HG02623 (cell line): ENCODE measurements around the gene SMIM10L2A.
"Not testable (repeated sequence)": the region's sequence is repeated elsewhere in the genome, so short reads cannot be mapped to it uniquely, and the experiment has no call there.

ENCODE experiments used
- ATAC-seq: cut with Tn5 transposase; IDR thresholded peaks from one replicate; pipeline ENCODE4 v1.9.1; 2021; ENCODE audit warnings: moderate library complexity; ENCODE audit not compliant: unreplicated experiment

Gene SMIM10L2A

GRCh38 chrX:135421932-135422809 is at the start of gene SMIM10L2A:
Gene SMIM10L2A, plus strand, starts transcription at chrX:135421944. Its CDS starts 188 bp downstream, at chrX:135422132.
- peak; percentile 50 for ATAC-seq

DNA sequence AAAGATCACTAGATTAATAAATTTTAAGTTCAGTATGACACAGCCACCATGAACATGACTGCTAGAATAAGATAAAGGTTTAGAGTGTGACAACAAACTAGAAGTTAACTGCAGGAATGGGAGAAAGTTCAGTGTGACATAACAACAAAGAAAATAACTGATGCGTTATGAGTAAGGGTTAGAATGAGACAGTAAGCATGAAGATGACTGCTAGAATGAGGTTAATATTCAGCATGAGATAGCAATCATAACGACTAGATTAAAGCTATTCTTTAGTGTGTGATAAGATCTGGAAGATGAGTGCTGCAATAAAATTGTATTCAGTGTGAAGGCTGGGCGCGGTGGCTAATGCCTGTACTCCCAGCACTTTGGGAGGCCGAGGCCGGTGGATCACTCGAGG is 48.4 kb upstream of the SMIM10L2A start:
- no peak for ATAC-seq

DNA sequence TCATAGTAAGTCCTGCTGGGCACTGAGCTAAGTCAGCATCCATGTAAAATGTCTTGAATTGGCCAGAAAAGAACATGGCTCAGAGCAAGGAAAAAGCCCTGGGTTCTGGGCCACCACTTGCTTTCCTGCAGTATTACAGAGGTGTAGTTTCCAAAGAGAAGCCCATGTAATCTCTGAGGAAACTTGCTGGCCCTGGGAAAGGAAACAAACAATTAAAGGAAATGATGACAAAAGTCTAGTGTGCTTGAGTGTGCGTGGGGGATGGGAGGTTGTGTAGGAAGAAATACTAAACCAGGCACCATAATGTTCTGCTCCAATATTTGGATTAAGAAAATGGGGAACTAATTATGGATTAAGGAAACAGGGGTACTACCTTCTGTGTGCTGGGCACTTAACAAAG is 39.5 kb upstream of the SMIM10L2A start:
- ATAC-seq, result no peak

DNA sequence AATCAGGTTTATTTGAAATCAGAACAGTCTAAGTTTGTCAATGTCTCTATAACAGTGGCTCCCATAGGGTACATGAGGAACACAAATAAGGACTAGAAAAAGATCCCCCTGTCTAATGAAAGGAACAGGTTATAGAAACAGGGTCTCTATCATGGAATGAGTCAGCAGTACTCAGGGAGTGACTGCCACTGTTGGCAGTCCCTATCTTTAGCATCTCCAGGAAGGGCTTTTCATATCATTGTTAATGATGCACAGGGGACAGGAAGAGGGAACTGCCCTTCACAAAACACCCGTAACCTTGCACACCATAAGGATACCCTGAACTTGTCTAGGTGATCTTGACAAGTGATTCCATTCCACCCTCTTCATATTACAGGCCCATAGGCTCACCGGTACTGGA is 38.5 kb upstream of the SMIM10L2A start:
- ATAC-seq, result no peak

DNA sequence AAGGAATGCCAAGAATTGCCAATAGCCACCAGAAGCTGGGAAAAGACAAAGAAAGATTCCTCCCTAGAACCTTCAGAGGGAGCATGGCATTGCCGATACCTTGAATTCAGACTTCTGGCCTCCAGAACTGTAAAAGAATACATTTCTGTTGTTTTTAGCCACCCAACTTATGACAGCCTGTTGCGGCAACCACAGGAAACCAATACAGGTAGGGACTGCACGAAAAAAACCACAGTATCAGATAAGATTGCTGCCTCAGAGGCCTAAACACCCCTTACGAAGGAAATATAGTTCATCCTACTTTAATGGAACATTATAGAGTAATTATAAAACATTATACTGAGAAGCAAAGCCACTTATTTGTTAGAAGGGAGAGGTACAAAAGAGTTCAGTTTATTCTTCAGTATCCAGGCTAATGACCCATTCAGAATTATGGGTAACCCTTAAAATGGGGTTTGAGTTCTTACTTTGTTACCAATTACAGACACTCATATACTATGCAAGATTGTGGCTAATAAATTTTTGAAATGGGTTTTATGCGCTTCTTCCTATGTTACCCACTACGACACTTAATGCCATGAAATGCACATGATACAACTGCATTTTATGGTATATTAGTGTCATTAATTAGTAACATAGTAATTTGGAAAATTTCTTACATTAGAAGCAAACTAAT is 37.4 kb upstream of the SMIM10L2A start:
- ATAC-seq, result no peak

- ATAC-seq, result no peak
Observed at GRCh38 chrX:135388841-135389240, 32.9 kb upstream of the SMIM10L2A start.

DNA sequence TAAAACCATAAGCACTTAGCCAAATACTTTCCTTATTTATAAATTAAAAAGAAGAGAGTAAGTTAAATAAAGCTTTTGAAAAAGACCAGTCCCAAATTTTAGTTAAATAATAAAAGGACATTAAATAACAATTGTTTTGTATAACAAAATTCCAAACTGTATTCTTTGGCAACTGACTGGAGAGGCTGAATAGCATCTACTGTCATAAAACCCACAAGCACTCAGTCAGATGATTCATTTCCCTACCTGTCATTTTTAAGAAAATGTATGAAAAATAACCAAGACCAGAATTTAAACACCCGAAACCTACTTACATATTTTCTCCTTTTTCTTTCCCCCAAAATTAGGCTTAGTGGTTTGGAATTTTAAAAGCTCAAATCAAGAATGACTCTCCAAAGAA is 32.5 kb upstream of the SMIM10L2A start:
- ATAC-seq, result no peak

- ATAC-seq, result no peak
Observed at GRCh38 chrX:135389717-135390116, 32.0 kb upstream of the SMIM10L2A start.

DNA sequence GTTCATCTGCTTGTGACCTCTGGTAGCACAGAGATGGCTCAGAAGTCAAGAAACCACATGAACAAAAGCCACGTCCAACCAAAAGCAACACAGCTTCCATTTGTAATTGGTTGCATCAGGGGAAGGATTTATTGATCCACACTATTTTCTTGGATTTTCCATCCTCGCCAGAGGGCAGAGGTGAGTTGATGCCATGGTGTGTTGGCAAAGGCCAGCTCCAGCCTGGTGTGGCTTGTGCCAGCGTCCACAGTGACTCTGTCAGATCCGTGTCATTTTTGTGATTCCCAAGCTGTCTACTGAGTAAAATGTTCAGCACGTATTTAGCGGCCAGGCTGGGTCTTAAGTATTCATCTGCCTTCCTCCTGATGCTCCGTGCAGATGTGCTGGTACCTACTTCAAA is 30.0 kb upstream of the SMIM10L2A start:
- ATAC-seq, result no peak

GRCh38 chrX:135393051-135393450 is 28.7 kb upstream of the SMIM10L2A start:
- no peak for ATAC-seq

DNA sequence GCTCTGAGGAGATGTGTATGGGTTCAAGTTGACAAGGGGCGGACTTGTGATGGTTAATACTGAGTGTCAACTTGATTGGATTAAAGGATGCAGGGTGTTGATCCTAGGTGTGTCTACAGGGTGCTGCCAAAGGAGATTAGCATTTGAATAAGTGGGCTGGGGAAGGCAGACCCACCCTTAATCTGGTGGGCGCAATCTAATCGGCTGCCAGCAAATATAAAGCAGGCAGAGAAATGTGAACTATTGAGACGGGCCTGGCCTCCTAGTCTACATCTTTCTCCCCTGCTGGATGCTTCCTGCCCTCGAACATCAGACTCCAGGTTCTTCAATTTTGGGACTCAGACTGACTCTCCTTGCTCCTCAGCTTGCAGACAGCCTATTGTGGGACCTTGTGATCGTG is 26.7 kb upstream of the SMIM10L2A start:
- no peak for ATAC-seq

DNA sequence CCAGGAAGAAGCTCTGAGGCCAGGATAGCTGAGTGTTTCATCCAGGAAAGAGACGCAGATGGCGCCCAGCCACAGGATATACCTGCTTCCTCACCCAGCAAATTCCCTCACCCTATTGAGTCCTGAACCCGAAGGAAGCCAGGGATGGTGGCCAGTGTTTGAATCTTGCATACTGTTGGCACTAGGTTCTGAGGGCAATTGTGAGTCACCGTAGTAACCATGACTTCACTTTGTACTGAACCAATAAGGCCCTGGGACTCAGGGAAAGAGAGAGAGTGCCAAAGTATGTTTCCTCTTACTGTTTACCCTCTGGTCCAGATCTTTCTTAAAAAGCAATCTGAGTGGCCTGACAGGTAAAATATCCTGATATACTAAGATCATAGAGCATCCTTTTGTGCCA is 25.6 kb upstream of the SMIM10L2A start:
- ATAC-seq, result no peak

DNA sequence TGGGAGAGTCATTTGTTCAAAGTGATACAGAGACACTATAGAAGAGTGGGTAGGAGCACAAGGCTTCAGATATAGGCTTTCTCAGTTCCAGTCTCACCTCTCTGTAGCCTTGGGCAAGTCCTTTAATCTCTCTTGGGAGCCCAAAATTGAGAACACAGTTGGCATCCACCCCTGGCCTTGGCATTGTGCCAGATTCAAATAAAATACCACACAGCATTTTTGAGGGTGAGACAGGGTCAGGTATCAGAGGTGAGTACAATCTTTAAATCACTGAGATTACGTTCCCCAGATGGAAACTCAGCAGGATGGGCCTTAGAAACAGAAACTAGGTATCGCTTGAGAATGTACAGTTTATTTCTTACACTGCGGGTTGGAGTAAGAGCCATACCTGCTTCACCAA is 25.2 kb upstream of the SMIM10L2A start:
- no peak for ATAC-seq

DNA sequence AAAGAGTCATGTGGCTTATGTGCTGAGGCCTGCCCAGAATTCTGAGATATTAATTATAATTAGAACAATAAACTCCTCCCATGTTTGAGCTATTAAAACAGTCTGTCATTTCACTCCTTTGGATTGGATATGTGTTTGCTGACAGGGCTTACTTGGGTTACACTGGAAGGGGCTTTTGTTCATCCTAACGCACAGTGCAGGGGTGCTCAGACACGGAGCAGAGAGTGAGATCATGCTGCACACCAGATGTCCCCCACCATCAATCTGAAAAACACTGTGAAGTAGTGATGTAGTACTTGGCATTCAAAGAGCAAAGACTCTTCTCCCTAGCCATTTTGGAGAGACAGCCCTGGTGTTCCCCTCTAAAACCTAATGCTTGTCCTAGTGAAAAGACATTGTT is 24.1 kb upstream of the SMIM10L2A start:
- ATAC-seq, result no peak

DNA sequence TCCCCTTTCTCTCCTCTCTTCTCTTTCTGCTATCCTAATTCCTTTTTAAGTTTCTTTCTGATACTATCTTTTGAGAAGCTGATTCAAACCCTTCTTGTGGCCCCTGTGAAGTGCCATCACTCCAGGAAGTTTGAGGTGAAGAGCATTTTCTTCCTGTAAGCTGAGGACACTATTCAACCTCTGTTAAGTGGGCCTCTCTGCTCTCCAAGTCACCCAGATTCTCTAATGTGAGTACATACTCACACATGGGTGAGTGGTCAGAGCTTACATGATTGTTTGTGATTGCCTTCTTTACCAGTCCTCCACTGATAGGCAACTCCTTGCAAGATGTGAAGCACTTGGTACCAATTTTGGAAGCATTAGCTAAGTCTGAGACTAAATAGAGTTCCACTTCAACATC is 18.4 kb upstream of the SMIM10L2A start:
- no peak for ATAC-seq

DNA sequence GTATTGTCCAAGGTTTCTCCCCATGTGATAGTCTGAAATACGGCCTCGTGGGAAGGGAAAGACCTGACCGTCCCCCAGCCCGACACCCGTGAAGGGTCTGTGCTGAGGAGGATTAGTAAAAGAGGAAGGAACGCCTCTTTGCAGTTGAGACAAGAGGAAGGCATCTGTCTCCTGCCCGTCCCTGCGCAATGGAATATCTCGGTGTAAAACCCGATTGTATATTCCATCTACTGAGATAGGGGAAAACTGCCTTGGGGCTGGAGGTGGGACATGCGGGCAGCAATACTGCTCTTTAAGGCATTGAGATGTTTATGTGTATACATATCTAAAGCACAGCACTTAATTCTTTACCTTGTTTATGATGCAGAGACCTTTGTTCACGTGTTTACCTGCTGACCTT is 15.3 kb upstream of the SMIM10L2A start:
- ATAC-seq, result not testable (repeated sequence)

DNA sequence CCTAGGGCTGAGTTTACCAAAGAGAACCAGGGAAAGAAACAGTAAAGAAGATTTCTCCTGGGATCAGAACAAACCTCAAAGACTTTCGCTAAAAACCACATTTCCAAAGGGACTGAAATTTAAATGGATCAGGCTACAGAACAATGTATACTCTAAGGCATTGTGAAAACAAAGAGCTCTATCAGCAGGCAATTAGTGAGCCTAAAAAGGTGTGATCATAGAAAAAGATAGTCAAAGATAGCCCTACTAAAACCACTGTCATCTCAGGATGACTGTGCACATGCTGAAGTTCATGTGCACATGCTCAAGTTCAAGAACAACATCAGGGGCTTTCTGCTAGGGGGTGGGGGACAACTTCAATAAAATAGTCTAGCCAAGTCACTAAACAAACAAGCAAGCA is 12.9 kb upstream of the SMIM10L2A start:
- no peak for ATAC-seq

DNA sequence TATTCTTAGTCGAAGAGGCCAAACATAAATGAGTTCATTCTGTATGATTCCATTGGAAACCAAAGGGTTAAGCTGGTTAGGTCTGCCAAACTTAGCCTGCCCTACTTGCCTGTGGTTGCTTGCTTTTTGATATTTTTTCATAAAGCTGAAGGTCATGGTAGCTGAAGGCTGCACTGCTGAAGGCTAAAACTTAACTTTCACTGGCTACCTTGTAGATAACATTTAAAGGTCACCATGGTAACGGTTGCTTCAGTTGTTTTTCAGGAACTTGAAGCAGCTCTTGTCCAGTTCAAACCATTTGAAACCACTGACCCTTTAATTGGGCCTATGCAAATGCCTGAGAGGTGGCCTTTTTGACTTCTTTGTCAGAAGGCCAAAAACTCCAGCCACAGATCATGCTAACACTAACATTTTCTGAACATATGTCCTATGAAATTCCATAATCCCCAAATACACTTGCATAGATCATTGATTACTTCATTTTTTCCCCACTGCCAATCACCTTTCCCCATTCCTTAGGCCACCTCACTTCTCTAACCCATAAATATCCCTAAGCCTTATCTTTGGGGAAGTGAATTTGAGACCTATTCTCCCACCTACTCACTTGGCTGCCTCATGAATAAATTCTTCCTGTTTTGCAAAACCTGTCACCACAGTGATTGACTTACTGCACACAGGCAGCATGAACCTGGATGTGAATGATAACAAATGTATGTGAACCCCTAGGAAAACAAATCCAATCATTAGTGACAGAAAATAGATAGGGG is 10.7 kb upstream of the SMIM10L2A start:
- no peak for ATAC-seq

GRCh38 chrX:135411893-135412292 is 9.9 kb upstream of the SMIM10L2A start:
- ATAC-seq, result no peak

GRCh38 chrX:135416546-135416945 is 5.2 kb upstream of the SMIM10L2A start:
- ATAC-seq, result no peak

DNA sequence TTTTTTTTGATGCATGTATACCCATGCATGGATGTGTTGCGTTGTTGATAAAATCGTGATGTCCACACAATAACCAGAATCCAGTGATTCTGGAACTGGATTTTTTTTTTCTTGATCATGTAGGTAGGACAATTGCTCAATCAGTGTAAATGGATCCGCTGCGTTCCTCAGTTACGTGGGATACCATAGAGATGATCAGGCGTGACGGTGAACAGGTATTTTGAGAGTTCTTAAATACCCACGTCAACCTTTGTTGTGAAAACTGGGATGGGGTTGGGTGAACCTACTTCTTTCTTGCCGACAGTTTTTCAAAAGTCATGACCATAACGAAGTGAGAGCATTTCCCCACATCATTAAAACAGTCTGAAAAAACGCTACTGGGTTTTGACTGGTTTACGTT is 913 bp upstream of the SMIM10L2A start:
- ATAC-seq, result no peak

- peak; percentile 96 for ATAC-seq
Observed at GRCh38 chrX:135421537-135421931, 210 bp upstream of the SMIM10L2A start.
